B cell (primary cell): Measurements from ENCODE around the gene SLC66A1. TPM values are rescaled to one million over a fixed set of nuclear protein-coding genes. Genes with fewer than 3 reads are reported as not detected.

Experiments used
- ATAC-seq: fragments of 200-7000 bp; cut with Tn5 transposase; one replicate; pipeline ENCODE4 v1.10.0; 2021; ENCODE audit warnings: low read depth, mild to moderate bottlenecking, moderate number of reproducible peaks, moderate library complexity
- CTCF ChIA-PET: fragments of 350-600 bp; sonication (Branson Sonifier 250); formaldehyde crosslinking; loops from one replicate; lab custom pipeline; 2021; ENCODE audit warnings: antibody characterized with exemption, inconsistent platforms; lab: Charles Lee
- POLR2A ChIA-PET: fragments of 350-600 bp; sonication (Branson Sonifier 250); formaldehyde crosslinking; loops from one replicate; lab custom pipeline; 2021; ENCODE audit warnings: antibody characterized with exemption; lab: Charles Lee
- DNase-seq: peaks from one replicate; pipeline ENCODE4 v3.0.0; 2013
- H2AFZ ChIP-seq: 2 replicates; pipeline ENCODE4 v1.6.1; 2012; ENCODE audit warnings: mild to moderate bottlenecking, low read depth, low read length; ENCODE audit not compliant: insufficient read depth, poor library complexity, severe bottlenecking
- H3K27ac ChIP-seq, 2 donors: 1 replicate in 1 of 2; 2 replicates in 1 of 2; pipeline ENCODE4 v1.5.1; 2012 to 2013; ENCODE audit warnings: low read length in 2 of 2, mild to moderate bottlenecking in 2 of 2, moderate library complexity in 1 of 2
- H3K27me3 ChIP-seq, 4 experiments: fragments of 200-600 bp in 1 of 4; sonication (generic) in 1 of 4; replicated peaks in 1 of 4; 1 replicate in 2 of 4; 2 replicates in 2 of 4; pipeline versions ENCODE4 v1.6.1 to v1.7.0; 2013 to 2016; ENCODE audit warnings: low read length in 3 of 4, mild to moderate bottlenecking in 2 of 4, mixed read lengths in 1 of 4, moderate library complexity in 1 of 4; ENCODE audit not compliant: insufficient read depth in 4 of 4, control insufficient read depth in 3 of 4; ENCODE audit errors: control extremely low read depth in 1 of 4
- H3K36me3 ChIP-seq, 2 experiments: replicated peaks in 1 of 2; 1 replicate in 1 of 2; 2 replicates in 1 of 2; pipeline versions ENCODE4 v1.6.1 to v1.7.1; 2013; ENCODE audit warnings: low read length in 1 of 2; ENCODE audit not compliant: insufficient read depth in 2 of 2, control insufficient read depth in 1 of 2; ENCODE audit errors: control extremely low read depth in 1 of 2, extremely low read depth in 1 of 2
- H3K4me1 ChIP-seq, 2 donors: fragments of 200-600 bp in 1 of 2; sonication (generic) in 1 of 2; 1 replicate in 1 of 2; 2 replicates in 1 of 2; pipeline versions ENCODE4 v1.5.1 to v1.6.1; 2013 to 2017; ENCODE audit warnings: low read length in 2 of 2; ENCODE audit not compliant: control insufficient read depth in 2 of 2, insufficient read depth in 2 of 2
- H3K4me2 ChIP-seq: replicated peaks from 2 replicates; pipeline ENCODE3; 2012; ENCODE audit warnings: mild to moderate bottlenecking, low read depth, low read length; ENCODE audit not compliant: poor library complexity, severe bottlenecking
- H3K4me3 ChIP-seq, 5 experiments: fragments of 200-600 bp in 1 of 5; sonication (generic) in 1 of 5; 1 replicate in 3 of 5; 2 replicates in 2 of 5; pipeline versions ENCODE4 v1.5.1 to v1.7.0; 2011 to 2016; ENCODE audit warnings: low read length in 4 of 5, mild to moderate bottlenecking in 4 of 5, low read depth in 2 of 5, control low read depth in 1 of 5, moderate library complexity in 1 of 5; ENCODE audit not compliant: insufficient read depth in 1 of 5; ENCODE audit errors: control extremely low read depth in 1 of 5, extremely low read depth in 1 of 5
- H3K79me2 ChIP-seq: fragments of 200-600 bp; sonication (generic); one replicate; pipeline ENCODE4 v1.6.0; 2016; ENCODE audit warnings: low read length; ENCODE audit not compliant: control insufficient read depth, insufficient read depth
- H3K9ac ChIP-seq: fragments of 200-600 bp; sonication (generic); 2 replicates; pipeline ENCODE4 v1.6.1; 2017; ENCODE audit warnings: mild to moderate bottlenecking, low read length, moderate library complexity
- H3K9me3 ChIP-seq, 3 donors: one replicate each; pipeline versions ENCODE4 v1.6.1 to v1.7.1; 2013; ENCODE audit warnings: low read length in 2 of 3; ENCODE audit not compliant: control insufficient read depth in 2 of 3, insufficient read depth in 1 of 3; ENCODE audit errors: control extremely low read depth in 1 of 3
- H4K20me1 ChIP-seq: 2 replicates; pipeline ENCODE4 v1.6.0; 2012; ENCODE audit warnings: mild to moderate bottlenecking, low read length; ENCODE audit not compliant: insufficient read depth, control insufficient read depth, poor library complexity, severe bottlenecking
- H3K27ac Mint-ChIP-seq: one replicate; pipeline ENCODE4 v1.8.0; 2021; ENCODE audit warnings: mixed read lengths
- H3K27me3 Mint-ChIP-seq: one replicate; pipeline ENCODE4 v1.8.0; 2021; ENCODE audit warnings: mixed read lengths
- H3K4me1 Mint-ChIP-seq: one replicate; pipeline ENCODE4 v1.8.0; 2021; ENCODE audit warnings: mixed read lengths
- H3K4me3 Mint-ChIP-seq: one replicate; pipeline ENCODE4 v1.8.0; 2021; ENCODE audit warnings: mixed read lengths
- H3K9me3 Mint-ChIP-seq: one replicate; pipeline ENCODE4 v1.8.0; 2022; ENCODE audit warnings: mixed read lengths; ENCODE audit not compliant: insufficient read depth
- CTCF ChIP-seq: fragments of 200-600 bp; IDR thresholded peaks from one replicate; pipeline ENCODE4 v1.8.0; 2022; ENCODE audit warnings: antibody characterized with exemption, mild to moderate bottlenecking
- EZH2 ChIP-seq: IDR thresholded peaks from 2 replicates; pipeline ENCODE4 v1.6.1; 2012; ENCODE audit warnings: borderline replicate concordance, low read depth, mild to moderate bottlenecking, moderate library complexity, low read length; ENCODE audit not compliant: insufficient read depth, poor library complexity, severe bottlenecking
- WGBS: methylation state at CpG from one replicate; pipeline ENCODE4 v1.1.5; 2013; ENCODE audit warnings: missing lambda C conversion rate; ENCODE audit not compliant: insufficient coverage; 5-methylcytosine and 5-hydroxymethylcytosine counted together
- intact Hi-C: fragments of 100-400 bp; cut with micrococcal nuclease; formaldehyde crosslinking; loops from one replicate; pipeline ENCODE4 v1.10.0; 2022
- polyA plus RNA-seq: library from polyadenylated mRNA; depleted of rRNA; stranded (reverse); fragments of >200 nt; gene quantifications from 2 replicates; pipeline ENCODE4 v1.2.3, GENCODE V29; 2012
- total RNA-seq, 2 donors: library from RNA; stranded (reverse); fragments of 120-200 nt in 1 of 2; gene quantifications; 1 replicate in 1 of 2; 2 replicates in 1 of 2; pipeline versions ENCODE4 v1.2.3 to v1.2.4, GENCODE V29; 2013 to 2022

SLC66A1 gene
- total and polyA plus RNA-seq, 2 donors (not counting 1 experiment from before 2014, with no cell fraction given) = 24.4 to 26.8 TPM

- no peak for ATAC-seq
- Histone ChIP-seq H3K27ac (no peak overlapping the region), H4K20me1 (peaks cover 20% of the 10 kb centered on the region), H3K36me3 (peaks cover 0 to 61% of the 10 kb centered on the region in 2 experiments), H3K4me2 (no peak overlapping the region), H3K9ac (no peak overlapping the region), H3K4me3 (no peak overlapping the region), H3K4me1 (no peaks in the 10 kb centered on the region), H3K9me3 (no peaks in the 10 kb centered on the region), H3K27me3 (no peaks in the 10 kb centered on the region), H3K79me2 (no peaks in the 10 kb centered on the region), H2AFZ (no peak overlapping the region)
- no peaks in the 10 kb centered on the region for H3K9me3 Mint-ChIP-seq
- ChIA-PET CTCF (no interaction called here), POLR2A (no interaction called here)
- no peak overlapping the region for H3K27ac Mint-ChIP-seq
- H3K4me3 Mint-ChIP-seq = no peak overlapping the region
- no peaks in the 10 kb centered on the region for H3K4me1 Mint-ChIP-seq
- TF ChIP-seq EZH2 = no peak
- TF ChIP-seq CTCF = no peak
- DNase-seq = no peak
- intact Hi-C loops = no loop called here
- WGBS = 96% methylated on average over 19 of the region's 19 CpGs
- H3K27me3 Mint-ChIP-seq = no peaks in the 10 kb centered on the region
These were observed 27.2 kb downstream of the SLC66A1 start for GRCh38 chr1:19339214-19339861.

GRCh38 chr1:19340387-19340937, 28.3 kb downstream of the SLC66A1 start:
- Histone ChIP-seq H3K9me3 (no peaks in the 10 kb centered on the region), H3K79me2 (no peaks in the 10 kb centered on the region), H3K27ac (no peak overlapping the region), H3K4me1 (no peaks in the 10 kb centered on the region), H3K4me2 (no peak overlapping the region), H3K4me3 (no peak overlapping the region), H4K20me1 (peaks cover 28% of the 10 kb centered on the region), H2AFZ (no peak overlapping the region), H3K9ac (no peak overlapping the region), H3K27me3 (no peaks in the 10 kb centered on the region), H3K36me3 (peaks cover 0 to 73% of the 10 kb centered on the region in 2 experiments)
- TF ChIP-seq CTCF (no peak), EZH2 (no peak)
- no peak overlapping the region for H3K27ac Mint-ChIP-seq
- ChIA-PET CTCF (interaction anchor here (1.0 to 1.2 kb wide), 2 partner anchors 146 to 314 kb away, joined by 3 read pairs; no protein-coding TSS in a partner anchor), POLR2A (no interaction called here)
- H3K4me3 Mint-ChIP-seq = no peak overlapping the region
- DNase-seq = no peak
- H3K4me1 Mint-ChIP-seq = no peaks in the 10 kb centered on the region
- WGBS = 97% methylated on average over 6 of the region's 14 CpGs
- intact Hi-C loops = loop anchor here (5.0 kb wide), 1 partner anchor 52 kb away; no protein-coding TSS in a partner anchor
- ATAC-seq = no peak
- no peaks in the 10 kb centered on the region for H3K27me3 Mint-ChIP-seq
- H3K9me3 Mint-ChIP-seq = no peaks in the 10 kb centered on the region
